ENCODE data around the gene THBS3. TPM values are rescaled to one million over a fixed set of nuclear protein-coding genes. Genes with fewer than 3 reads are reported as not detected.

The THBS3 gene
- total and polyA plus RNA-seq, 2 of the 13 experiments (the other 11 are each of a cell fraction or from before 2014, with no cell fraction given), result 0.86 to 3.6 TPM

DNA sequence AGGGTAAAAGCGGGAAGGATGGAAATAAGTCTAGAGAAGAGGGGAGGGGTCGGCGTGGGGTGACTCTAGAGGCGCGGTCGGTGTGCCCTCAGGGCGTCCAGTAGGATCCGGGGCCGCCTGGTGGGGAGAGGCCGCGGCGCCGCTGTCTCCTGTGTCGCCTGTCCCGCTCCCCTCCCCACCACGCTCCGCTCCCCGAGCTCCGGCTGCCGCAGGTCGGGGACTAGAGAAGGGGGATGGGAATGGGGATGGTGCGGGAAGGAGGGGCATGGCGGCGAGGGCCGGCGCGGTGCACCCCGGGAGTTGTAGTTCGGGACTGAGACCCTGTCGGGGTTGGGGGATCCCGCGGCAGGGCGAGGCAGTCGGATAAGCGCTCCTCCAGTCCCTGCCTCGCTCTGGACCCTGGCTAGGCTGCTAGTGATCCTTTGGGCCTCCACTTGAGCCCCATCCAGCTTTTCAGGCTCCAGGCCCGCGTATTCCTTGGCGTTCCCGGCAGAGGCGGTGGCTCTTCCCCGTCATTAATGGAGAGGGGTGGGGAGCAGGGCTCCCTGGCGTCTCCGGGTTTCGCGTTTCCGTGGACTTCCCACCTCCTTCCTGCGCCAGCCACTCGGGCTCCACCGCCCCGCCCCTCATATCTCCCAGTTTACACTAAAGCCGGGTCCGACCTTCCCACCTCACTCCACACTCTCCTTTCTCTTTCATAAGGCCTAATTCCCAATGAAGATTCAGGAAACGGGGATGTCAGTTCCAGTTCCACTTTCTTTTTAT, 47.7 kb upstream of the THBS3 start, which contains the start of gene ENTREP3 (continued):
- TF ChIP-seq ZFX (CRISPR knock-in tag; IDR thresholded peaks at IDR 0.05; ENCODE audit: low read depth) (peak; percentile 62; the same call in 1 of the 2 replicates), MAZ (IDR thresholded peaks at IDR 0.05; ENCODE audit: borderline replicate concordance, low read depth, low read length) (peak; percentile 47; the same call in 1 of the 2 replicates), MAZ (CRISPR knock-in tag; IDR thresholded peaks at IDR 0.05; ENCODE audit: low read depth) (peak; percentile 57; the same call in 1 of the 2 replicates), PAF1 (CRISPR knock-in tag; IDR thresholded peaks at IDR 0.05) (no peak), MAFK (conservative IDR thresholded peaks at IDR 0.05 in 1 of 2, IDR thresholded peaks at IDR 0.05 in 1 of 2; ENCODE audit: low read length in 2 of 2) (no peak), SMAD1 (CRISPR knock-in tag; IDR thresholded peaks at IDR 0.05; ENCODE audit: borderline replicate concordance, low read depth) (peak; percentile 67; the same call in 1 of the 2 replicates), STAG1 (CRISPR knock-in tag; IDR thresholded peaks at IDR 0.05) (0 out of 2 replicates have a peak, but pooled peaks have one; percentile 8), SP5 (CRISPR knock-in tag; IDR thresholded peaks at IDR 0.05; ENCODE audit: borderline replicate concordance, low read depth) (peak; percentile 46; the same call in 1 of the 2 replicates), POLR2A (IDR thresholded peaks at IDR 0.05; ENCODE audit: insufficient read depth in 1 of 2, low read depth in 2 of 2, low read length in 2 of 2) (peak in 1 of 2 experiments; percentile 83; a peak in 2 of 4 replicates), SIN3B (IDR thresholded peaks at IDR 0.05; ENCODE audit: low read length) (no peak), NR2F6 (IDR thresholded peaks at IDR 0.05) (no peak), NR2F6 (CRISPR knock-in tag; IDR thresholded peaks at IDR 0.05) (peak; percentile 14; the same call in 1 of the 2 replicates), ZNF331 (CRISPR knock-in tag; IDR thresholded peaks at IDR 0.05) (peak; percentile 72; the same call in 1 of the 2 replicates), ZNF614 (CRISPR knock-in tag; IDR thresholded peaks at IDR 0.05; ENCODE audit: borderline replicate concordance) (peak; percentile 54; the same call in 1 of the 2 replicates)
- TF ChIP-seq, protein P1, sequence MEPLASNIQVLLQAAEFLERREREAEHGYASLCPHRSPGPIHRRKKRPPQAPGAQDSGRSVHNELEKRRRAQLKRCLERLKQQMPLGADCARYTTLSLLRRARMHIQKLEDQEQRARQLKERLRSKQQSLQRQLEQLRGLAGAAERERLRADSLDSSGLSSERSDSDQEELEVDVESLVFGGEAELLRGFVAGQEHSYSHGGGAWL (CRISPR knock-in tag; IDR thresholded peaks at IDR 0.05), result peak; percentile 33; the same call in 1 of the 2 replicates
- TF ChIP-seq, protein P2, sequence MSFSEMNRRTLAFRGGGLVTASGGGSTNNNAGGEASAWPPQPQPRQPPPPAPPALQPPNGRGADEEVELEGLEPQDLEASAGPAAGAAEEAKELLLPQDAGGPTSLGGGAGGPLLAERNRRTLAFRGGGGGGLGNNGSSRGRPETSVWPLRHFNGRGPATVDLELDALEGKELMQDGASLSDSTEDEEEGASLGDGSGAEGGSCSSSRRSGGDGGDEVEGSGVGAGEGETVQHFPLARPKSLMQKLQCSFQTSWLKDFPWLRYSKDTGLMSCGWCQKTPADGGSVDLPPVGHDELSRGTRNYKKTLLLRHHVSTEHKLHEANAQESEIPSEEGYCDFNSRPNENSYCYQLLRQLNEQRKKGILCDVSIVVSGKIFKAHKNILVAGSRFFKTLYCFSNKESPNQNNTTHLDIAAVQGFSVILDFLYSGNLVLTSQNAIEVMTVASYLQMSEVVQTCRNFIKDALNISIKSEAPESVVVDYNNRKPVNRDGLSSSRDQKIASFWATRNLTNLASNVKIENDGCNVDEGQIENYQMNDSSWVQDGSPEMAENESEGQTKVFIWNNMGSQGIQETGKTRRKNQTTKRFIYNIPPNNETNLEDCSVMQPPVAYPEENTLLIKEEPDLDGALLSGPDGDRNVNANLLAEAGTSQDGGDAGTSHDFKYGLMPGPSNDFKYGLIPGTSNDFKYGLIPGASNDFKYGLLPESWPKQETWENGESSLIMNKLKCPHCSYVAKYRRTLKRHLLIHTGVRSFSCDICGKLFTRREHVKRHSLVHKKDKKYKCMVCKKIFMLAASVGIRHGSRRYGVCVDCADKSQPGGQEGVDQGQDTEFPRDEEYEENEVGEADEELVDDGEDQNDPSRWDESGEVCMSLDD (CRISPR knock-in tag; IDR thresholded peaks at IDR 0.05; ENCODE audit: borderline replicate concordance), result 0 out of 2 replicates have a peak, but pooled peaks have one; percentile 56
- TF ChIP-seq, protein P3, sequence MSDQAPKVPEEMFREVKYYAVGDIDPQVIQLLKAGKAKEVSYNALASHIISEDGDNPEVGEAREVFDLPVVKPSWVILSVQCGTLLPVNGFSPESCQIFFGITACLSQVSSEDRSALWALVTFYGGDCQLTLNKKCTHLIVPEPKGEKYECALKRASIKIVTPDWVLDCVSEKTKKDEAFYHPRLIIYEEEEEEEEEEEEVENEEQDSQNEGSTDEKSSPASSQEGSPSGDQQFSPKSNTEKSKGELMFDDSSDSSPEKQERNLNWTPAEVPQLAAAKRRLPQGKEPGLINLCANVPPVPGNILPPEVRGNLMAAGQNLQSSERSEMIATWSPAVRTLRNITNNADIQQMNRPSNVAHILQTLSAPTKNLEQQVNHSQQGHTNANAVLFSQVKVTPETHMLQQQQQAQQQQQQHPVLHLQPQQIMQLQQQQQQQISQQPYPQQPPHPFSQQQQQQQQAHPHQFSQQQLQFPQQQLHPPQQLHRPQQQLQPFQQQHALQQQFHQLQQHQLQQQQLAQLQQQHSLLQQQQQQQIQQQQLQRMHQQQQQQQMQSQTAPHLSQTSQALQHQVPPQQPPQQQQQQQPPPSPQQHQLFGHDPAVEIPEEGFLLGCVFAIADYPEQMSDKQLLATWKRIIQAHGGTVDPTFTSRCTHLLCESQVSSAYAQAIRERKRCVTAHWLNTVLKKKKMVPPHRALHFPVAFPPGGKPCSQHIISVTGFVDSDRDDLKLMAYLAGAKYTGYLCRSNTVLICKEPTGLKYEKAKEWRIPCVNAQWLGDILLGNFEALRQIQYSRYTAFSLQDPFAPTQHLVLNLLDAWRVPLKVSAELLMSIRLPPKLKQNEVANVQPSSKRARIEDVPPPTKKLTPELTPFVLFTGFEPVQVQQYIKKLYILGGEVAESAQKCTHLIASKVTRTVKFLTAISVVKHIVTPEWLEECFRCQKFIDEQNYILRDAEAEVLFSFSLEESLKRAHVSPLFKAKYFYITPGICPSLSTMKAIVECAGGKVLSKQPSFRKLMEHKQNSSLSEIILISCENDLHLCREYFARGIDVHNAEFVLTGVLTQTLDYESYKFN (CRISPR knock-in tag; conservative IDR thresholded peaks at IDR 0.05), result 0 out of 2 replicates have a peak, but pooled peaks have one; percentile 42
- TF ChIP-seq, protein P4, sequence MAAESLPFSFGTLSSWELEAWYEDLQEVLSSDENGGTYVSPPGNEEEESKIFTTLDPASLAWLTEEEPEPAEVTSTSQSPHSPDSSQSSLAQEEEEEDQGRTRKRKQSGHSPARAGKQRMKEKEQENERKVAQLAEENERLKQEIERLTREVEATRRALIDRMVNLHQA (CRISPR knock-in tag; IDR thresholded peaks at IDR 0.05), result no peak
